GM21786 (cell line): ENCODE results near the gene C20orf144.
A peak's percentile ranks its signal among the peaks of the same experiment; 100 is the strongest.
"Not testable (repeated sequence)": the region's sequence is repeated elsewhere in the genome, so short reads cannot be mapped to it uniquely, and the experiment has no call there.

Source experiments
- ATAC-seq: cut with Tn5 transposase; IDR thresholded peaks from one replicate; pipeline ENCODE4 v1.9.1; 2021; ENCODE audit not compliant: unreplicated experiment

C20orf144 gene

DNA sequence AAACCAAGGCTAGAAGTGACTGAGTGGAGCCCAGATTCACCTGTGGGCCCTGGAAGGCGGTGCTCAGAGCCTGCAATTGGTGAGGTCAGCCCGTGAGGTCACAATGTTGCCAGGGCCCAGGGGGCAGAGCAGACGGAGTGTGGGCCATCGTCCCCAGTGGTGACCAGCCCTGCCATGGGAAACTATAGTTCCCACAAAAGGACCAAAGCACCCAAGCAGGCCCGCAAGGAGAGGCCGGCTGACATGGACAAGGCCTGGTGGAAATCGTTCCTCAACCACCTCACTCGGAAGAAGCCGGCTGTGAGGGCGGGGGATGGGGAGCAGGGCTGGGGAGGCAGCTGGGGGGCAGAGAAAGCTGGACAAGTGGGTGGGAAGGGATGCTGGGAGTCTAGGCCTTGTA is at the start of gene C20orf144:
TSS of gene C20orf144 (plus strand) at position 156 of the 400 bp plus-strand sequence. CDS start at position 175, 19 bp downstream.
- ATAC-seq: no peak

DNA sequence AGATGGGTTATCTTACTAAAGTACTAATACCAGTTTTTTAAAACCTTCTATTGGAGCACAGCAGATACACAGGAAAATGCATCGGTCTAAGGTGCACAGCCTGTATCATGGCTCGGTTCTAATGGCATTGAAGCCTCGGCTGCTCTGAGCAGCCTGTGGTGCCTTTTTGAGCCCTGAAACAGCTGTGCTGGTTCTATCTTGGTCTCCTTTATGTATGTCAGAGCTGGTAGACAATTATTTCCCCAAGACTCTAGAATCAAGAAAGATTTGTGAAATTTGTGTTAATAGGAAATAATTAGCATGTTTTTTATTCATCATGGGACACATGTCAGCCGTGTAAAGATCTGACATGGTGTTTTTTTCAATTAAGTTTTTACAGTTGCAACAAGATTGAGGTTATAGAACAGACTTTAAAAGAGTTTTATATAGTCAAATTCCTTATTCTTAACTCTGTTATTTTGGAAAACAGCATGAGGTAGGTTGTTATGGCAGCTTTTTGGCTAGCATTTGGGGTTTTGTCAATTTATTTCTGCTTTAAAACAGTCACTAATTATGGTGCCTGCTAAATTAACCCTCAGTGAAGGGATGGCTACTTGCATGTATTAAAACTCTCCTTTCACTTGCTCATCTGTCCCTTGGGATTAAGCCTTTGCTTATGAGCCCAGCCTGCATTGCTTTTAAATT is 40.3 kb upstream of the C20orf144 start:
- no peak for ATAC-seq

DNA sequence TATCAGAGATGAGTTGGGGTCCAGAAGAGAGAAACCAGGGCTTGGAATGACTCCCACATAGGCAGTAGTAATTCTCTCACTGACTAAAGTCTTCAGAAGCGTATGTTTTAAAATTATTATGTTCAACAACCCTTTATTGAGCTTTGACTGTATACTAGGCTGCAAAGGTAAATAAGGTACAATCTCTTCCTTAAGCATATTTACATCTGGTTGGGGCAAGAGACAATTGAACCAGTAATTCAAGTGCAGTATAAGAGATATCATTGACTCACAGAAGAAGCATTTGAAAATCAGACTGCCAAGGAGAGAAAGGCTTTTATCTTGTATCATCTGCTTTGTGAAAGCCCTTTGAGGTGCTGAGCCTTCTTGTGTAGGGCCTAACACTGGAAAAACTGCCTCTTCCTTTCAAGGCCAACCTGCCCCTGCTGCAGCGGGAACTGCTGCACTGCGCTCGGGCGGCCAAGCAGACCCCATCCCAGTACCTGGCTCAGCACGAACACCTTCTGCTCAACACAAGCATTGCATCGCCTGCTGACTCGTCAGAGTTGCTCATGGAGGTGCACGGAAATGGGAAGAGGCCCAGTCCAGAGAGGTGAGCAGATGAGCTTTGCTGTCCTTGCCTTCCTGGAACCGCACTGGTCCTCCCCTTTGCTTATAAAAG is 39.3 kb upstream of the C20orf144 start:
- ATAC-seq: no peak

DNA sequence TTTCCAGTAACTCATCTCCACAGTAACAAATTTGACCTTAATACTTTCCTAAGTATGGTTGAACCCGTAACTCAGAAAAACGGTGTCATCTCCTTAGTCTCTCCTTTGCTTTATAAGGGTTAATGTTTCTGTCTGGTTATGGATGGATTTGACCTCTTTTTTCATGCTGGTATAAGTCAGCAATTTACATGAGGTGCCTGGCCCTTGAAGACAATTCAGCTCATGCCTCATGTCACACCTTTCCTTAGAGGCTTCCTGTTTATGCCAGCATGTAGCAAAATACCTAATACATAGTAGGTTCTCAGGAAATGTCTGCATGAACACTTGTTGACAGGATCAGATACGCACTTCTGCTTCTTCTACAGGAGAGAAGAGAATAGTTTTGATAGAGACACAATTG is 37.7 kb upstream of the C20orf144 start:
- ATAC-seq: no peak

DNA sequence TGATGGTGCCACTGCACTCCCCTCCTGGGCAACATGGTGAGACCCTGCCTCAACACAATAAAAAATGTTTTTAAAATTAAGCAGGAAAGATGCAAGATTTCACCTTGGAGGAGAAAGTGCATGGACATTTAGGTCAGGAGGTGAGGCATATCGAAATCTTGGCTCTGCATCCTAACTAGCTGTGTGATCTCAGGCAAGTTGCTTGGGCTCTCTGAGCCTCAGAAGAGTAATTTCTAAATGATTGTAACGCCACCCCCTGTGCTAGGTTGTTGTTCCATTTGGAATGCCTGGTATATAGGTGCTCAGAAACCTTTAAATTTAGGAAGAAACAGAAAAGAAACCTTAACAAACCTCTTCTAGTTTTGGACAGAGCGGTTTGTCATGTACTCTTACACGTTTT is 35.9 kb upstream of the C20orf144 start:
- ATAC-seq: no peak

DNA sequence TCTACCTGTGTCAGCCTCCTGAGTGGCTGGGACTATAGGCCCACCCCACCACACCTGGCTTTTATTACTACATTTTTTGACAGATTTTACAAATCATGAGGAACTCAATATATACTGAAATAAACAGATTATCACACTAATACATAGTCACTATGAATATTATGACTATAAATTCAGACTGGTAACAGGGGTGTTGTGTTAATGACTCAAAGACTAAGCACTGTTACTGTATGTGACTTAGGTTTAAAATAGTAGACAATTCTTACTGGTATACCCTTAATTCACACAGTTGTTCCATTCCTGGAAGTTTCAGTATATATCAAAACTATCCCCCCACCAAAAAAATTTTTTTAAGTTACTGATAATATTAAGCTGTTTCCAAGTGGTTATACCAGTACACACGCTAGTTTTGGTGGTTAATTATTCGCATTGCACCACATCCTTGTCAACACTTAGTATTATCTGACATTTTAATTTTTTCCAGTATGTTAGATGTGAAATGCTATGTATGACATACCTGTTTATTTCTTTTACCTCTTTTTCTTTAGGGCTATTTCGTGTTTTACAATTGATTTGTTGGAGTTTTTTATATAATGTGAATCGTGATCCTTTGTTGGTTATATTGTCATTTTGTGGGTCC is 34.4 kb upstream of the C20orf144 start:
- ATAC-seq: no peak

DNA sequence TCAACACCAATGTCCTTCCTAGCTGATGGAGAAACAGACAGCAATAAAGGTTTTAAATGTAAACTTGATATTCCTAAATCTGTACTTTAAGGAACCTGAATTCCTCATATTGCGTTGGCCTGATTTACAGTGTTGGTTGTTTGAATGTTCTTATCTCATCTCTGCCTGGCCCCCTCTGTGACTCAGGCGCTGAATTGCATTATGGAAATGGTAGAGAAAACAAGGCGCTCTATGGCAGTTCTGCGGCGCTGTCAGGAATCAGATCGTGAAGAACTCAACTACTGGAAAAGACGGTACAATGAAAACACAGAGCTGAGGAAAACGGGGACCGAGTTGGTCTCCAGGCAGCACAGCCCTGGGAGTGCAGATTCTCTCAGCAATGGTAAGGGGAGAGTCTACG is 32.6 kb upstream of the C20orf144 start:
- ATAC-seq: no peak

DNA sequence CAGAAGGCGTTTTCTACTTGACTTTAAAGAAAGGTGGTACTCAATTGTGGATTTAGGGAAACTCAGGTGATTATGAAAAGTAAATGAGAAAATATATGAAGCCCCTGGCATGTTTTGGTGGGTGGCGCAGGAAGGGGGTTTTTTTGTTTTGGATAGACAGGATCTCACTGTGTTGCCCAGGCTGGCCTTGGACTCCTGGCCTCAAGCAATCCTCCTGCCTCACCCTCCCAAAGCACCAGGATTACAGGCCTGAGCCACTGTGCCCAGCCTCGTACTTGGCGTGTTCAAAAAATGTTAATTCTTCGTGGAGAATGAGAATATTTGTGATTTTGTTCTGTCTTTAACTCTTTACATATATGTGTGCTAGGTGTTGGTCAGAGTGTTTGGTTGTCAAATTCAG is 32.1 kb upstream of the C20orf144 start:
- ATAC-seq: no peak

DNA sequence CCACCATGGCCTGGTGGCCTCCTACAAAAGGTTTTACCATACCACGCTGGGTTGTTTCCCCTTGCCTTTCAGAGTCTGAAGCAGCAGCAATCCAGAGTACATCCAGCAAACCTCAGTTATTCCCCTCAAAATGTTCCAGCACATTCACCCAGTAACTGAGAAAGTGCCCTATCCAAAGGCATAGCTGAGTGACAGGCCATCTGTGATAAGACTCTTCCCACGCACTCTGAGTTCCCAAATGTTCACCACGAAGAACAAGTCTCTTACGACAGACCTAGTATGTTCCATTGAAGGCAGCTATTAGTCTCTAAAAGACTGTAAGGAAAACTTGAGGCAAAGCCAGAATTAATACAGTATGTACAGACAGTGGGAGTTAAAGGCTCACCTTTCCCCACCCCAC is 31.6 kb upstream of the C20orf144 start:
- no peak for ATAC-seq

DNA sequence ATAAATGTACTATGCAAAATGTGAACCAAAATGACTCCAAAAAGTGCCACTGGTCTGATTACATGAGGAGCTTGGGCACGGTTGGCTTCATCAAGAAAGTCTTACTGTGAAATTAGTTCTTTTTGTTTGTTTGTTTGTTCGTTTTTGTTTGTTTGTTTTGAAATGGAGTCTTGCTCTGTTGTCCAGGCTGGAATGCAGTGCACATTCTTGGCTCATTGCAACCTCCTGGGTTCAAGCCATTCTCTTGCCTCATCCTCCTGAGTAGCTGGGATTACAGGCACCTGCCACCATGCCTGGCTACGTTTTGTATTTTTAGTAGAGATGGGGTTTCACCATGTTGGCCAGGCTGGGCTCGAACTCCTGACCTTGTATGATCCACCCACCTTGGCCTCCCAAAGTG is 30.2 kb upstream of the C20orf144 start:
- ATAC-seq: not testable (repeated sequence)

DNA sequence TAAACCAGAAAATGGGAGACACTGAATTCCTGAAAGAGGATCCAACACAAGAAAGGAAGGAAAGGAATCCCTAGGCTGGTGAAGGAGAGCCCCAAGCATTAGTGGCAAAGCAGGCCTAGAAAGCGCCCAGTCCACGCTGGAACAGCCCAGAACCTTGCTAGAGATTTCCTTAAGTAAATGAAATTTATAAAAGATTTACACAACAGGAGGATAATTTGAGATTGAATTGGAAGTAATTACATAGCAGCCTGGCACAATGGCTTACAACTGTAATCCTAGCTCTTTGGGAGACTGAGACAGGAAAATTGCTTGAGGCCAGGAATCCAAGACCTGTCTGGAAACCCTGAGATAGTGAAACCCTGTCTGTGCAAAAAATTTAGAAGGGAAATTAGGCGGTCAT is 26.8 kb upstream of the C20orf144 start:
- ATAC-seq: no peak

DNA sequence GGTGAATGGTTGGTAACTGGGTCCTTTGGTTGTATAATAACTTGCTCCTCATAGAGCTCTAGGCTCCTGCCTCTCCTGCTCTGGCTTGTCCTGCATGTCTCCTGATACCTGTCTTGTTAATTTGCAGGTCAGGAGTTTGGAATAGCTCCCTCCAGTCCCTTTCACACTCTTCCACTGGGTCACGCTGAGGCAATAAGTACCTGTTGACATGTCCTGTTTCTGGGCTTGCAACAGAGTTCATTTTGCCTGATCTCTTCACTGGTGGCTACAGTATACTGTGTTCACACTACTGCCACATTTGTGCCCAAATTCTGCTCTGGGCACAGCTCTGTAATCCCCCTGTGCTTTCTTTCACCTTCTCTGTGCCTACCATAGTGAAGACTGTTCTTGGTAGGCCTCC is 25.4 kb upstream of the C20orf144 start:
- no peak for ATAC-seq

DNA sequence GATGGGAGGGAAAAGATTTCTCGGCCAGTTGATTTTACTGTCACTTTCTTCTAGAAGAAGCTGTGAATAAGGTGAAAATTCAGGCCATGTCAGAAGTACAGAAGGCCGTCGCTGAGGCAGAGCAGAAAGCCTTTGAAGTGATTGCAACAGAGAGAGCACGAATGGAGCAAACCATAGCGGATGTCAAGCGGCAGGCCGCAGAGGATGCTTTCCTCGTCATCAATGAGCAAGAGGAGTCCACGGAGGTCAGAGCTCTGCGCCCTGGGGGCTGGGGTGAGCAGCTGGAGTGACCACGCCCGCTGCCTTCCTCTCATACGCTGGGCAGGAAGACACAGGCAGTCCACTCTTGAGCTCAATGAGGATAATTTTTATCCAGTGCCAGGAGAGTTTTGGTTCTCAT is 21.8 kb upstream of the C20orf144 start:
- ATAC-seq: no peak

DNA sequence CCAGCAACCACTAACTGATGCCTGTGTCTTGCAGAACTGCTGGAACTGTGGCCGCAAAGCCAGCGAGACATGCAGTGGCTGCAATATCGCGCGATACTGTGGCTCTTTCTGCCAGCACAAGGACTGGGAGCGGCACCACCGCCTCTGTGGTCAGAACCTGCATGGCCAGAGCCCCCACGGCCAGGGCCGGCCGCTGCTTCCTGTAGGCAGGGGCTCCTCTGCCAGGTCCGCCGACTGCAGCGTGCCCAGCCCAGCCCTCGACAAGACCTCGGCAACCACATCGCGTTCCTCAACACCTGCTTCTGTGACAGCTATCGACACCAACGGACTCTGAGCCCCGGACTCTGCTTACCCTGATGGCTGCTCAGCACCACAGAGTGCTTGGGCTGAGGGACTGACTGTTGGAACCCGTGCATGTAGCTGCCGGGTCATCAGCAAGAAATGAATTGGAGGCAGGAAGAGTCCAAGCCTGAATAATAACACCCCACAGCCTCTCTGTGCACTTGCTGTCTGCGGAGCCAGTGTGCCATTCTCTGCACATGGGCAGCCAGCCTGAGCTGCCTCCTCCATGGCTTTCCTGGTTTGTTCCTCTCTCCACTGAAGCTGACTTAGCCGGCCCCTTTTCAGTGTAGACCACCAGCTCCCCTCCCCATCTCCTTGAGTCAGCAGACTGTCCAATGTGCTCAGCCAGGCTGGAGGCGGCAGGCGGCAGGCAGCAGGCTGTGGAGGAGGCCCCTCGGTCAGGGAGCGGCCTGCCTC is 17.6 kb upstream of the C20orf144 start:
- ATAC-seq: no peak

DNA sequence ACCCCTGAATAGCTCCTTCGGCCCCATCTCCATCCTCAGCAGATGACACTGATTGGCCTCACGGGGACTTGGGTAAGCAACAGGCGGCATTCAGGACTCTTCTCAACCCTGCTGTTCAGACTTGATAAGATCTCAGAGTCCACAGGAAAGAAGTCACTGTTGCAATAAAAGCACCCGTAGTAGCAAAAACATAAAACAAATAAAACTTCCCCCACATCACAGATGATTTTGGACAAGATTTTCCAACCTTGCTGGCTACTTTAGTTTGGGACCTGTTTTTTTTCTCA is 17.1 kb upstream of the C20orf144 start:
- ATAC-seq: no peak

DNA sequence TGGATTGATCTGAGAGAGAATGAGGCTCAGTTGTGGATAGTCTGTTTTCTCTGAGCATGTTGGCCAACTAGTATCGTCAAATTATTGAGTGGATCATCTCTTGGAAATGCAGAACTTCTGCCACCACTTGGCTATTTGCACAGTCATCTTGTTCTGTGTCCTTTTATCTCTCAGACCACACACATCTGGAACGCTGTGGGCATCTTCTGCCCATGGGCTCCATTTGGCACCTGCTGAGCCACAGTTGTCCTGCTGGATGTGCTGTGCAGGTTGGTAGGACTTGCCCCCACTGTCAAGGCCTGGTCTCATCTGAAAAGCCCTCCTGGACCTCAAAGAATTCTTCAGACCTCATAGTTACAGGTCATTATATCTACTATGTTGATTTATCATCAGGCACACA is 16.7 kb upstream of the C20orf144 start:
- ATAC-seq: no peak

DNA sequence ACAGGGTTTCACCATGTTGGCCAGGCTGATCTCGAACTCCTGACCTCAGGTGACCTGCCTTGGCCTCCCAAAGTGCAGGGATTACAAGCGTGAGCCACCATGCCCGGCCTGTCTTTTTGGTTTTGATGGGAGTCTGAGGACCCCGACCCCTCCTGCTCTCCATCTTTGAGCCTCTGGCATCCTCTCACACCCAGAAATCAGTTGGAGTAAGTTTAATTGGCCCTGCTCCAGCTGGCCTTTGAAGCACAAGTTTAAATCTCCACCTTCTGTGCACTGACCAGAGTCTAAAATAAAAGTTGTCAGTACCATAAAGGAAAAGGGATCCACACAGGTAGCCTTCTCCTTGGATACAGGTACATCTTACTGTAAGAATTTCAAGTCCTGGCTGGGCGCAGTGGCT is 15.9 kb upstream of the C20orf144 start:
- no peak for ATAC-seq

DNA sequence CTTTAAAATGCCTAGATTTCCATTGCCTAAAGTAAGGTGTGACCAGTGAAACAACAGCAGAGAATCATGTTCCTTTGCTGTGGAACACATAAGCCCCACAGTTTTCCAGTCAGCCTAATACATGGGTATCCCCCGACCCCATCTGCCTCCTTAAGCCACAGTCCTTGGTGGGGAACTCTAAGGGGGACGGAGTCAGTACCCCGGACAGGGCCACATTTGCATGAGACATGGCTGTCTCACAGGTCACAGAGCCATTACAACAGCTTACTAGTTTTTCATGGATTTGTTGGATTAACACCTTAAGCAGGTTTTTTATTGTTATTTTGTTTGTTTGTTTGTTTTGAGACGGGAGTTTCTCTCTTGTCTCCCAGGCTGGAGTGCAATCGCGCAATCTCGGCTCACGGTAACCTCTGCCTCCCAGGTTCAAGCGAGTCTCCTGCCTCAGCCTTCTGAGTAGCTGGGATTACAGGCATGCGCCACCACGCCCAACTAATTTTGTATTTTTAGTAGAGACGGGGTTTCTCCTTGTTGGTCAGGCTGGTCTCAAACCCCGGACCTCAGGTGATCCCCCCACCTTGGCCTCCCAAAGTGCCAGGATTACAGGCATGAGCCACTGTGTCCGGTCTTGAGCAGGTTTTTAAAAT is 15.0 kb upstream of the C20orf144 start:
- not testable (repeated sequence) for ATAC-seq

DNA sequence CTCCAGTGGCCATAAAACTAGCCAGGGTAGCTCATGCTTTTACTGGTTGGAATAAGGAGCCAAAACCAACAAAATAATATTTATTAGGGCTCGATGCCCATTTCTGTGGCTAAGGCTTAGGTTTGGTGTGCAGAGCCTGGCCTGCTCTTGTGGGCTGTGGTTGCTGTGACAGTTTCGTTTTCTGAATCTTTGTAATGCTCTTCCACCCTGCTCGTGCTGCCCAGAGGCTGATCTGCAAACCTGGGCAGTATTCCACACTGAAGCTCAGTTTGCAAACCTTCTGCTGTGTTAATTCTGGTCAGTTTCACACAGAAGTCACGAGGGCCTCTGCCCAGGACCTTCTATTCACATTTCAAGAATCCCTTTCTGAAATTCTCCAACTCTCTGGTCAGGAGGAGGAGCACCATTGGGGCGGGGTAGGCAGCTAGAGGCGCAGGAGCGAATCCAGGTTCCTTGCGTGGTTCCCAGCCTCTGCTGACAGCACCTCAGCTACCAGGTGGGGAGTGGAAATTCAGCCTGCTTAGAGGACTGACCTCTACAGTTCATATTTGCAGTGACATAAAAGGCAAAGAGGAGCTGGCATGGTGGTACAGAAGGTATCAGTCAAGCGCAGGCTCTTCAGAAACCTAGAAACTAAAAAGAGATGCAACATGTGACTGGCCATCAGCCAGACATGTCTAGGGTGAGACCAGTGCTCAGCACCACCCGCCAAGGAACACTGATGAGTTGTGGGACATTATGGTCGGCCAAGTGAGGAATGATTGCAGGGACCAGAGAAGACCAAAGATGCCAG is 14.3 kb upstream of the C20orf144 start:
- peak; percentile 85 for ATAC-seq

DNA sequence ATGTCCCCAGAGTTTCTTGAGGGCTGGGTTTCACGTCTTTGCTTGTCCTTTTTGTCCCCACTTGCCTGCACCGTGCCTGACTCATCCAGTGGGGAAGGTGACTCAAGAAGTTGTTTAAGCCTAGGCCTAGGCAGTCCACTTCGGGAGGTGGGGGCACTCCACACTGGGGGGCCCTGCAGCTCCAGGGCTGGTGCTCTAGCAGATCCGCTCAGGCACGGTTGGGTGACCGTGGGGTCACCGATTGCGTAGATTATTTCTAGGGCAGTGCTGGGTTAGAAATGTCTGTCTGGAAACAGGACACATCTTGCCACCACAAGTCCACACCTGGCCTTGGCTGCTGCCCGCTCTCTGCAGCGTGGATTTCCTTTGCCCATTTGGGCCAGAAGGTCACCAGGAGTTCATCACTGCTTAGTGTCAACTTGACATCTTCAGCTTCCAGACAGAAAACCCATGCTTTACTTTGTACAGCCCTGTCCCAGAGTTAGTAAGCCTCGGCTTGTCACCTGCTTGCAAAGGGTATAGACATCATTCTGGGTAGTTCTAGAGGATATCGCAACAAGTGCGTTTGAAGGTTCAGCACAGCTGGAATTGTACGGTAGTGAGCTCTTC is 13.6 kb upstream of the C20orf144 start:
- ATAC-seq: no peak
